Esophagus muscularis mucosa (tissue), 4 donors: ENCODE results near the gene EBF3.

Experiments
- EP300 ChIP-seq: sonication (generic); formaldehyde crosslinking; IDR thresholded peaks from one replicate; pipeline ENCODE4 v1.6.1; 2017; ENCODE audit warnings: antibody characterized with exemption
- POLR2A ChIP-seq: fragments of 450-650 bp; IDR thresholded peaks from one replicate; pipeline ENCODE4 v1.6.1; 2017; ENCODE audit warnings: antibody characterized with exemption, moderate library complexity, mild to moderate bottlenecking, low read depth
- POLR2AphosphoS5 ChIP-seq, 2 donors: sonication (generic); formaldehyde crosslinking; IDR thresholded peaks; one replicate each; pipeline ENCODE4 v1.6.1; 2017; ENCODE audit warnings: antibody characterized with exemption in 2 of 2
- TF ChIP-seq, protein P1 (sequence below), 3 experiments: fragments of 200-600 bp in 2 of 3; fragments of 450-650 bp in 1 of 3; sonication (generic) in 2 of 3; IDR thresholded peaks; one replicate each; pipeline ENCODE4 v1.5.1; 2017 to 2019; ENCODE audit warnings: antibody characterized with exemption in 3 of 3, mild to moderate bottlenecking in 2 of 3, moderate library complexity in 1 of 3

DNA sequence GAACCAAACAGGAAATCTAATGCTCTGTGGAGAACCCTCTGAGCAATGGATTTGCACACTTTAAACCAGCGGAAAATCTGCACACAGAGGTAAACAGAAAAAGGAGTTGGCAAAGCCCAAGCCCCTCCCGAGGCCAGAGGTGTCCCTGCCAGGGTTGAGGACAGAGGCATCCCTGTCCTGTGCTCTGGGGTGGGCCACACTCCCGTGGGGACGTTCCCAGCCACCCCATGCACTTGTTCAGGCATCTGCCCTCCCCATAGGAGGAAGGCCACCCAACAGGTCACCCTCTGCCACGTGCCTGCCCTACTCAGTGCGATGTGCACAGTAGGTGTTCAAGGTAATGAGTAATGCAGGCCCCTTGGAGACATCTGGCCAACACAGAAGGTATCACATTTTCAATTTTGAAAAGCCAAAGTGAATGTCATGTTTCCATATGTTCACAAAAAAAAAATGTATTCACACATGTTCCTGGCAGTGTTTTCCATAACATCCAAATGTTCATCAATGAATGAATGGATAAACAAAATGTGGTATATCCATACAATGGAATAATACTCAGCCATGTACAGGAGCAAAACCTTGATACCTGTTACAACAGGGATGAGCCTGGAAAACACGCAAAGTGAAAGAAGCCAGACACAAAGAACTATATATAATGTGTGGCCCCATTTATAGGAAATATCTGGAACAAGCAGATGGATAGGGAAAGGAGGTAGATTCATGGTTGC lies 108.1 kb downstream of the EBF3 start:
- TF ChIP-seq POLR2A (no peak), POLR2AphosphoS5 (IDR thresholded peaks at IDR 0.05) (no peak), EP300 (no peak)
- TF ChIP-seq, protein P1, sequence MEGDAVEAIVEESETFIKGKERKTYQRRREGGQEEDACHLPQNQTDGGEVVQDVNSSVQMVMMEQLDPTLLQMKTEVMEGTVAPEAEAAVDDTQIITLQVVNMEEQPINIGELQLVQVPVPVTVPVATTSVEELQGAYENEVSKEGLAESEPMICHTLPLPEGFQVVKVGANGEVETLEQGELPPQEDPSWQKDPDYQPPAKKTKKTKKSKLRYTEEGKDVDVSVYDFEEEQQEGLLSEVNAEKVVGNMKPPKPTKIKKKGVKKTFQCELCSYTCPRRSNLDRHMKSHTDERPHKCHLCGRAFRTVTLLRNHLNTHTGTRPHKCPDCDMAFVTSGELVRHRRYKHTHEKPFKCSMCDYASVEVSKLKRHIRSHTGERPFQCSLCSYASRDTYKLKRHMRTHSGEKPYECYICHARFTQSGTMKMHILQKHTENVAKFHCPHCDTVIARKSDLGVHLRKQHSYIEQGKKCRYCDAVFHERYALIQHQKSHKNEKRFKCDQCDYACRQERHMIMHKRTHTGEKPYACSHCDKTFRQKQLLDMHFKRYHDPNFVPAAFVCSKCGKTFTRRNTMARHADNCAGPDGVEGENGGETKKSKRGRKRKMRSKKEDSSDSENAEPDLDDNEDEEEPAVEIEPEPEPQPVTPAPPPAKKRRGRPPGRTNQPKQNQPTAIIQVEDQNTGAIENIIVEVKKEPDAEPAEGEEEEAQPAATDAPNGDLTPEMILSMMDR (IDR thresholded peaks at IDR 0.05): no peak
